Right lobe of liver (tissue), 4 donors: ENCODE results near the gene CRIP3.

Experiments used
- POLR2A ChIP-seq: fragments of 450-650 bp; IDR thresholded peaks from one replicate; pipeline ENCODE4 v1.6.1; 2017; ENCODE audit warnings: antibody characterized with exemption, mild to moderate bottlenecking
- TF ChIP-seq, protein P1 (sequence below), 4 donors: fragments of 200-600 bp in 3 of 4; fragments of 450-650 bp in 1 of 4; IDR thresholded peaks; one replicate each; pipeline versions ENCODE4 v1.5.1 to v1.8.0; 2016 to 2022; ENCODE audit warnings: antibody characterized with exemption in 4 of 4, mild to moderate bottlenecking in 2 of 4
- donor health status: DM: no; HTN: no; CAD: no.
- donor health status: DM: no; HTN: no; CAD: no.
- donor health status: DM: no; HTN: yes; CAD: no.

- TF ChIP-seq, protein P1, sequence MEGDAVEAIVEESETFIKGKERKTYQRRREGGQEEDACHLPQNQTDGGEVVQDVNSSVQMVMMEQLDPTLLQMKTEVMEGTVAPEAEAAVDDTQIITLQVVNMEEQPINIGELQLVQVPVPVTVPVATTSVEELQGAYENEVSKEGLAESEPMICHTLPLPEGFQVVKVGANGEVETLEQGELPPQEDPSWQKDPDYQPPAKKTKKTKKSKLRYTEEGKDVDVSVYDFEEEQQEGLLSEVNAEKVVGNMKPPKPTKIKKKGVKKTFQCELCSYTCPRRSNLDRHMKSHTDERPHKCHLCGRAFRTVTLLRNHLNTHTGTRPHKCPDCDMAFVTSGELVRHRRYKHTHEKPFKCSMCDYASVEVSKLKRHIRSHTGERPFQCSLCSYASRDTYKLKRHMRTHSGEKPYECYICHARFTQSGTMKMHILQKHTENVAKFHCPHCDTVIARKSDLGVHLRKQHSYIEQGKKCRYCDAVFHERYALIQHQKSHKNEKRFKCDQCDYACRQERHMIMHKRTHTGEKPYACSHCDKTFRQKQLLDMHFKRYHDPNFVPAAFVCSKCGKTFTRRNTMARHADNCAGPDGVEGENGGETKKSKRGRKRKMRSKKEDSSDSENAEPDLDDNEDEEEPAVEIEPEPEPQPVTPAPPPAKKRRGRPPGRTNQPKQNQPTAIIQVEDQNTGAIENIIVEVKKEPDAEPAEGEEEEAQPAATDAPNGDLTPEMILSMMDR (IDR thresholded peaks at IDR 0.05): peak in 2 of 4 donors; percentile 15 to 33
- no peak for TF ChIP-seq POLR2A
Measured at GRCh38 chr6:43286980-43287716, 21.5 kb downstream of the CRIP3 start.
